Cardiac fibroblast (primary cell): ENCODE data around the gene MSI1.
A peak's percentile ranks its signal among the peaks of the same experiment; 100 is the strongest.

Source experiments
- DNase-seq, 2 donors: peaks; one replicate each; pipeline versions ENCODE4 v3.0.0 to v3.0.0-alpha.2; 2010; ENCODE audit warnings: low read depth in 2 of 2
- H3K4me3 ChIP-seq, 2 donors: replicated peaks in 1 of 2; 1 replicate in 1 of 2; 2 replicates in 1 of 2; pipeline ENCODE4 v1.5.1; 2011; ENCODE audit warnings: low read depth in 2 of 2, low read length in 2 of 2, mild to moderate bottlenecking in 2 of 2, moderate library complexity in 1 of 2
- CTCF ChIP-seq: IDR thresholded peaks from one replicate; pipeline ENCODE4 v1.5.1; 2011; ENCODE audit warnings: low read depth, mild to moderate bottlenecking, low read length, inconsistent platforms

The MSI1 gene

GRCh38 chr12:120406553-120406952, 37.6 kb upstream of the MSI1 start:
- TF ChIP-seq CTCF = no peak
- no peak for DNase-seq

GRCh38 chr12:120406069-120406468, 37.1 kb upstream of the MSI1 start:
- no peak for TF ChIP-seq CTCF

More at GRCh38 chr12:120406553-120406952, 37.6 kb upstream of the MSI1 start:
- H3K4me3 ChIP-seq = no peak overlapping the region

GRCh38 chr12:120404271-120404670, 35.3 kb upstream of the MSI1 start:
- no peak for TF ChIP-seq CTCF
- DNase-seq = no peak
- H3K4me3 ChIP-seq = no peak overlapping the region

More at GRCh38 chr12:120406069-120406468, 37.1 kb upstream of the MSI1 start:
- no peak overlapping the region for H3K4me3 ChIP-seq
- no peak for DNase-seq

- DNase-seq = no peak
- H3K4me3 ChIP-seq = no peak overlapping the region
- TF ChIP-seq CTCF = no peak
Observed at GRCh38 chr12:120403869-120404268, 34.9 kb upstream of the MSI1 start.

- peak; percentile 4 to 10 for DNase-seq
- TF ChIP-seq CTCF = no peak
- no peak overlapping the region for H3K4me3 ChIP-seq
Observed at GRCh38 chr12:120402217-120402616, 33.3 kb upstream of the MSI1 start.

GRCh38 chr12:120399531-120399930, 30.6 kb upstream of the MSI1 start:
- TF ChIP-seq CTCF = no peak
- DNase-seq = peak; percentile 41 to 59
- no peak overlapping the region for H3K4me3 ChIP-seq

GRCh38 chr12:120397824-120398540, 29.0 kb upstream of the MSI1 start:
- no peak for DNase-seq
- no peak overlapping the region for H3K4me3 ChIP-seq
- no peak for TF ChIP-seq CTCF
